Suppressor macrophage (primary cell): Measurements from ENCODE around the gene NPHP3.
"Not testable (repeated sequence)": the region's sequence is repeated elsewhere in the genome, so short reads cannot be mapped to it uniquely, and the experiment has no call there.

Source experiments
- DNase-seq, 4 experiments: peaks; one replicate each; pipeline ENCODE4 v3.0.0-alpha.2; 2020 to 2022
- total RNA-seq, 17 experiments: gene quantifications; one replicate each; lab custom pipeline; 2026; ENCODE audit warnings: mixed read lengths in 6 of 17, inconsistent platforms in 3 of 17; lab: John Stamatoyannopoulos, UW

Gene NPHP3, protein sequence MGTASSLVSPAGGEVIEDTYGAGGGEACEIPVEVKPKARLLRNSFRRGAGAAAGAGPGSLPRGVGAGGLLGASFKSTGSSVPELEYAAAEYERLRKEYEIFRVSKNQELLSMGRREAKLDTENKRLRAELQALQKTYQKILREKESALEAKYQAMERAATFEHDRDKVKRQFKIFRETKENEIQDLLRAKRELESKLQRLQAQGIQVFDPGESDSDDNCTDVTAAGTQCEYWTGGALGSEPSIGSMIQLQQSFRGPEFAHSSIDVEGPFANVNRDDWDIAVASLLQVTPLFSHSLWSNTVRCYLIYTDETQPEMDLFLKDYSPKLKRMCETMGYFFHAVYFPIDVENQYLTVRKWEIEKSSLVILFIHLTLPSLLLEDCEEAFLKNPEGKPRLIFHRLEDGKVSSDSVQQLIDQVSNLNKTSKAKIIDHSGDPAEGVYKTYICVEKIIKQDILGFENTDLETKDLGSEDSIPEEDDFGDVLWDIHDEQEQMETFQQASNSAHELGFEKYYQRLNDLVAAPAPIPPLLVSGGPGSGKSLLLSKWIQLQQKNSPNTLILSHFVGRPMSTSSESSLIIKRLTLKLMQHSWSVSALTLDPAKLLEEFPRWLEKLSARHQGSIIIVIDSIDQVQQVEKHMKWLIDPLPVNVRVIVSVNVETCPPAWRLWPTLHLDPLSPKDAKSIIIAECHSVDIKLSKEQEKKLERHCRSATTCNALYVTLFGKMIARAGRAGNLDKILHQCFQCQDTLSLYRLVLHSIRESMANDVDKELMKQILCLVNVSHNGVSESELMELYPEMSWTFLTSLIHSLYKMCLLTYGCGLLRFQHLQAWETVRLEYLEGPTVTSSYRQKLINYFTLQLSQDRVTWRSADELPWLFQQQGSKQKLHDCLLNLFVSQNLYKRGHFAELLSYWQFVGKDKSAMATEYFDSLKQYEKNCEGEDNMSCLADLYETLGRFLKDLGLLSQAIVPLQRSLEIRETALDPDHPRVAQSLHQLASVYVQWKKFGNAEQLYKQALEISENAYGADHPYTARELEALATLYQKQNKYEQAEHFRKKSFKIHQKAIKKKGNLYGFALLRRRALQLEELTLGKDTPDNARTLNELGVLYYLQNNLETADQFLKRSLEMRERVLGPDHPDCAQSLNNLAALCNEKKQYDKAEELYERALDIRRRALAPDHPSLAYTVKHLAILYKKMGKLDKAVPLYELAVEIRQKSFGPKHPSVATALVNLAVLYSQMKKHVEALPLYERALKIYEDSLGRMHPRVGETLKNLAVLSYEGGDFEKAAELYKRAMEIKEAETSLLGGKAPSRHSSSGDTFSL (N-terminal part only)
- total RNA-seq: 2.0 to 11.5 (median 5.6) reads per million in 17 experiments

DNA sequence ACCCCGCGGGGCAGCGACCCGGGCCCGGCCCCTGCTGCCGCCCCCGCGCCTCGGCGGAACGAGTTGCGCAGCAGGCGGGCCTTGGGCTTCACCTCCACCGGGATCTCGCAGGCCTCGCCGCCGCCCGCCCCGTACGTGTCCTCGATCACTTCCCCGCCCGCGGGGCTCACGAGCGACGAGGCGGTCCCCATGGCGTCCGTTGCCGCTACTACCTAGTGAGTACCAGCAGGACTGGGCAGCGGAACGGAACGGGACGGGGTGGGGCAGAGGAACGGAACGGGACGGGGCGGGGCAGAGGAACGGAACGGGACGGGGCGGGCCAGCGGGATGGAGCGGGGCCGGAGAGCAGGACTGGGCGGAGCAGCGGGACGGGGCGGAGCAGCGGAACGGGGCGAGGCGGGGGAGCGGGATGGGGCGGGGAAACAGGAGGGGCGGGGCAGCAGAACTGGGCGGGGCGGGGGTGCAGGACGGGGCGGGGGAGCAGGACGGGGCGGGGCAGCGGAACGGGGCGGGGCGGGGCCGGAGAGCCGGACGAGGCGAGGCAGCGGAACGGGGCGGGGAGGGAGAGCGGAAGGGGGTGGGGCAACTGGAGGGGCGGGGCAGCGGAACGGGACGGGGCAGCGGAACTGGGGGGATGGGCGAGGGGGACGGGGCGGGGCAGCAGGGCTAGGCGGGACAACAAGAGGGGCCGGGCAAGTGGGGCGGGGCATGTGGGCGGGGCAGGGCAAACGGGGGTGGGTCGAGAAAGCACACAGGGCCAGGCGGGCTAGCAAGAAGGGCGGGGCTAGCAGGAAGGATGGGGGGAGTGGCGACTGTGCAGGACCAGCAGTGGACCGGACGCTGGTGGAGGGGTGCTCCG is at the start of gene NPHP3:
TSS of gene NPHP3 (minus strand) at position 245 of the 859 bp plus-strand sequence. CDS start at position 191, 54 bp downstream.
- DNase-seq: peak; percentile 94 to 99 (median 97)

DNA sequence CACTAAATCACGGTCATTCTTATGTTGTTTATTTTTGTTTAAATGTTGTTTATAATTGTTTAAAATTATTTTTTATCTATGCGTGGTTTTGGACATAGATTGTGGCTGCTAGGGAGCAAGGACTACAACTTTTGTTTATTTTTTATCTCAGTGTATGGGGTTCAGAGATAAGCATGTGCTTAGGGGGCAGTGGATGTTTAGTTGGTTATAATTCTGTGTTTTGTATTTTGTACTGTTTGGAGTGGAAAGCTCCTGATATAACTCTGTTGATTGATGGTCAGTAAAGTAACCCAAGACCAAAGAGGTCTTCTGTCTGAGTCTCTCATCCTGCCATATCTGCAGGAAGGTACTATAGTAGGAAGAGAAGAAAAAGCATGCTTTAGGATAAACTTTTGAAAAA is 36.5 kb upstream of the NPHP3 start:
- DNase-seq: no peak

DNA sequence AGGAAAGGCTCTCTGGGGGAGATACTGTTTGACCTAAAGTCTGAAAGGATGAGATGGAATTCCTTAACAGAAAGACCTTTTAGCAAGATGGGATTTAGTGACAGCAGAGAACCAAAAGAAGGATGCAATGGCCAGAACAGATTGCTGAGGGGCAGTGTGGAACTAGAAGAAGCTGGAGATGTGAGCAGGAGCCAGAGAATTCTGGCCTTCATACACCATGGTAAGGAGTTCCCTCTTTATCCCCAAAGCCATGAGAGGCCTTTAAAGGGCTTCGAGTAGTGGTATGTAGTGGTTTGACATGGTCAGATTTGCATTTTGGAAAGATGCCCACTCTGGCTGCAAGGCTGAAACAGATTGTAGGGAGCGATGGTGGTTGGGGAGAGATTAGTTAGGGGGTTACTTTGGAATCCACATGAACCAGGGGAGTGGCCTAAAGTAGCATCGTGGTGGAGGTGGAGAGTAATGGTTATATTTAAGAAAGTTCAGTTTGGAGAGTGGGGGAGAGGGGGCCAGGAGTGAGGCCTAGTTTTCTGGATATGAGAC is 34.0 kb upstream of the NPHP3 start:
- no peak for DNase-seq

DNA sequence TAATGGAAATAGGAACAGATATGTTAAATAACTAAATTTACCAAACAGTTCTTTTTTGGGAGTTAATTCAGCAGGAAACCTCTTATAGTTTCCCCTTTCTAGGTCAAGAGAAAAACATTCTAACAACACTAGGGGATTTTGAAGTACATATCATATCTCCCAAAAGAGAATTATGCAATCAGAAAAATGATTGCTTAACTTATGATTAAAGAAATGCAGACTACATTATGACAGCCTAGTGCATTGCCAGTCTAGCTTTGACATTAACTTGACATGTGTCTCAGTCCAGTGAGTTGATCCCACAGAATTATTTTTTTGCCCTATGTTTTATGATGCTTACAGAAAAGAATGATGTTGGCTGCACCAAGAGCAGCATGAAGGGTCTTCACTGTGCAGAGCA is 31.7 kb upstream of the NPHP3 start:
- peak in 2 of 4 experiments; percentile 18 to 20 for DNase-seq

DNA sequence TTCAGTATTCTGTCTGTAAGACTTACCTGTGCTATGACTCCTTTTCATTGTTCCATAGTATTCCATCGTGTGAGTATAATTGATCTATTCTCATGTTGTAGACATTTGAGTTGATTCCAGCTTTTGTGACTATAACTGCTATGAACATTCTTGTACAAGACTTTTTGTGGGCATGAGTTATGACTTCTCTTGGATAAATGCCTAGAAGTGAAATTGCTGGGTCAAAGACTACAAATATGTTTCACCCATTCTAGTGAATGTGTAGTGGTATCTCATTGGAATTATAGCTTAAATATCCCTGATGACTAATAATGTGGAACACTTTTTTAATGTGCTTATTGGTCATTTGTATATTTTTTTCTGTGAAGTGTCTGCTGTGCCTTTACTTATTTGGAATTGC is 27.6 kb upstream of the NPHP3 start:
- no peak for DNase-seq

DNA sequence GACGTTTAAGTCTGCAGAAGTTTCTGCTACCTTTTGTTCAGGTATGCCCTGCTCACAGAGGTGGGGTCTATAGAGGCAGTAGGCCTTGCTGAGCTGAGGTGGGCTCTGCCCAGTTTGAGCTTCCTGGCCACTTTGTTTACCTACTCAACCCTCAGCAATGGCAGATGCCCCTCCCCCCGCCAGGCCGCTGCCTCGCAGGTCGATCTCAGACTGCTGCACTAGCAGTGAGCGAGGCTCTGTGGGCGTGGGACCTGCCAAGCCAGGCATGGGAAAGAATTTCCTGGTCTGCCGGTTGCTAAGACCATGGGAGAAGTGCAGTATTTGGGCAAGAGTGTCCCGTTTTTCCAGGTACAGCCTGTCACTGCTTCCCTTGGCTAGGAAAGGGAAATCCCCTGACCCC is 24.5 kb upstream of the NPHP3 start:
- not testable (repeated sequence) for DNase-seq

DNA sequence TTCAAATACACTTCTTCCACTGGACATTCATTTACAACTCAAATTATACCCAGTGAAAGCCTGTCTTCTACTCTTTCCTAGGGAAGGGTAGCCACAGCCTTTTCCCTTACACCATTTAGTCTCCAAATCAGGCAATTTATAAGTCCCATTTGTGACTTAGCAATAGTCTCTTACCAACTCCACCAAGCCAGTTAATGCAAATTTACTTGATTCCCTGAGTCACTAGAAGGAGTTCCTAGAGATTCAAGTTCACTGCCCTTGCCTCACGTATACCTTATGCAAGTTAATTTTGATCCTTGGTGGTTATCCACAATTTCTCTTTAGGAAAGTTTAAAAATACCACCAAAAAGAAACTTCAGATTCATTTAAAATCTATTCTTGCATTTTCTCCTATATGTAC is 16.1 kb upstream of the NPHP3 start:
- no peak for DNase-seq

DNA sequence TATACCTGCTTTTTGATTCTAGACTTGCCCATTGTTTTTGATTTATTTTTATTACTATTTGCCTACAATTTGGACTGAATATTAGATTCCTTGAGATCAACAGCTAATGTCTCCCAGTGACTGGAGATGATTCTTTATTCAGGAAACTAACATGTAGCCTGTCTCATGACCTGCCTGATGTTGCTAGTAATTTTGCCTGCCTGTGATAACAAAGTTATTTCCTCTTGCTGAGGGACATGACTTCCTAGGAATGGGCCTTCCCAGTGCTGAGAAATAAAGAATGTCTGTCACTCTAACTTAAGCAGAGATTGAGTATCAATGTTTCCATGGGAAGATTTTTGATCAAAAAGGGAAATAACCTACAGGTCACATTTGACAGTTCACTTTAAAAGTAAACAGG is 13.4 kb upstream of the NPHP3 start:
- DNase-seq: no peak

DNA sequence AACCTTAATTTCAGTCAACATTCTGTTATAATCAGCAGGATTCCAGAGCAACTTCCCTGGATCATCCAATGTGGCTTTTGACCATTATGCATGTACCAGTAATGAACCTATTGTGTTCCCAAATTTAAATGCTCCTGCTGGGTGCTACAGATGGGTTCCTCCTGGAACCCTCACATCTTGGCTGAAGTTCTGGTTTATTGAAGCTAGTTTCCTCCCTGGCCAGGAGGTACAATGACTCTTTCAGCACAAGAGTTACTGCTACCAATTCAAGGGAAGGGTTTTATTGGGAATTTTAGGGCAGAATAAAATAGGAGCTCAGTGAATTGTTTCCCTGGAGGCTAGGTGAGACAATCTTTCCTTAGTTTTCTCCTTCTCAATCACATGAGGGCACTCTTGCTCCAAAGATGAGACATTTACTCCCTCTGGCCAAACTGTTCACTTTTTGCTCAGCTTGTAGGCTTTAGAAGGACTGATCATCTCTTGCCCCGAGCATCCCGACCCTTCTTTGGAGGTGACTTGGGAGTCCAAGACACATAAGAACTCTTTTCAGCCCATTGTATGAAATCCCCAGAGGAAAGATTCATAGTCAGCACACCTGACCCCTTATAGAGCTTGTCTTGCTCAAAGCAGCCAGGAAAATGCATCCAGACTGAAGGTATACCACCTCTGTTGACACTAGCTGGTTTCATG is 8.8 kb upstream of the NPHP3 start:
- DNase-seq: peak; percentile 7 to 39 (median 22)

DNA sequence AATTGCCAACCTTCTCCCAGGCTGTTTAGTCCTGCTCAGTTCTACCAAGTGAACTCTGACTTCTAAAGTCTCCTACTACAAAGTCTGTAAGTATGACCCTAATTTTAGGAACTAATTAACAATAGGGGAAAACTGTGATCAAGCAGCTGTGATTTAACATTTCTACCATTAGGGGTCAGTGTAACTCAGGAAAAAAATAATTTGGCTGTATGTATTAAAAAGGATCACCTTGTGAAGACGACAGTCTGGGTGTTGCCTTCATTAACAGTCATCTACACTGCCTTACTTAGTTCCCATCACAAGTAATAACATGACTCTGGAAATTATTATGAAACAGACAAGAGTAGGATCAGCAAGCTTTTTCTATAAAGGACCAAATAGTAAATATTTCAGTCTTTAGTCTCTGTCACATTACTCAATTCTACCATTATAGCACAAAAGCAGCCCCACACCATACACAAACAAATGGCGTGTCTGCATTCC is 4.2 kb upstream of the NPHP3 start:
- DNase-seq: peak; percentile 18 to 65 (median 50)

DNA sequence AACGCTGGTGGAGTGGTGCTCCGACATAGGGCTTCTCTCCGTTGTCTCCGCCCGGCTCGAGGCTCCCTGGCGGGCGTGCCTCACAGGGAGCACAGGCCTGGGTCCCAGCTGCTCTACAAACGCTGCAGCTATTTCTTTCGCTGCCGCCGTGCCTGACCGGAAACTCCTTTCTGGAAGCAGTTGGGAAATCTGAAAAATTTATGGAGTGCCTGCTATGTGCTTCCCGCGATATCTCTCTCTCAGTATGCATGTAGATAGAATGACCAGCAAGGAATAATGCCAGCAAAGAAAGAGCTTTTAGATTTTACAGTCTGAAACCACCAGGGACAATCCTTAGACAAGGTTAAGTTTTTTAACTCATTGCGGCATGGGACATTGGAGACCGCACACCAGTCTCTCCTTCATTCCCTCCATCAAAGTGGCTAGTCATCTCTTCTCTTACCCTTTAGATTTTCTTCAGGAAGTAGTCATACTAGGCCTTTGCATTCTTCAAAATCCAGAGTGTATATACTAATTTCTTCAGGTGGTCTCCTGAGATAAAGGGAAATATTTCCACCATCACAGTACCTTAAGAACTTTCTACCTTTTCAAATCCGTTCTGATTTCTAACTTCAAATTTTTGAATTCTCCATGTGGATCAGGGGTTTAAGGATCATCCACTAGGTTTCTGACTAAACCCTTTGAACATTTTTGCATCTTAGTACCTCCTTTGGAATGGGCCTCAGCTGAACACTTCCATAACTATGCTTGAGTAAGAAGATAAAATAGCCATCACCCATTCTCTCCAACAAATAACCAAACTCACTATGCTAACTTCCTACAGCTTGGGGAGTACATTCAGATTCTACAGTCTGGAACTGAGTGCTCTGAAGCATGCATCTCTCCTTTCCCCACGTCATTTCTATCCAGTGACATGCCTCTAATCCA is 1.1 kb upstream of the NPHP3 start:
- DNase-seq: no peak

DNA sequence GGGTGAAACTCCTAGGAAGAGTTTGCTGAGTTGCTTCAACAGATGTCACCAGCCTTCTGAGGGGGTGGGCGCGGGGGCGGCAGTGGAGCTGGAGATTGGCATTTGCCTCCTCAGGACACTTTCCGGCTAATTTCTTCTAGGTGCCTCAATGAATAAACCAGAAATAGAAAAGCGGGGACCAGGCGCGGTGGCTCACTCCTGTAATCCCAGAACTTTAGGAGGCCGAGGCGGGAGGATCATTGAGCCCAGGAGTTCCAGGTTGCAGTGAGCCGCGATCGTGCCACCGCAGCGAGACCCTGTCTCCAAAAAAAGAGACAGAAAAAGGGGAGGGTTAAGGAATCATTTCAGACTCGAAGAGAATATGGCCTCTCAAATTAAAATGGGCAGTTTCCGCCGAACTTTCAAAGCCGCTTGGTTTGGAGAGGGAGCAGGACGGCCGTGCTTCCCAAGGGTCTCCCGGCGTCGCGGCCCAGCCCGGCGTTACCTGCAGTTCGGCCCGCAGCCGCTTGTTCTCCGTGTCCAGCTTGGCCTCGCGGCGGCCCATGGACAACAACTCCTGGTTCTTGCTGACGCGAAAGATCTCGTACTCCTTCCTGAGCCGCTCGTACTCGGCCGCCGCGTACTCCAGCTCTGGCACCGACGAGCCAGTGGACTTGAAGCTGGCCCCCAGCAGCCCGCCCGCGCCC is 587 bp downstream of the NPHP3 start:
- peak; percentile 66 to 83 (median 76) for DNase-seq

DNA sequence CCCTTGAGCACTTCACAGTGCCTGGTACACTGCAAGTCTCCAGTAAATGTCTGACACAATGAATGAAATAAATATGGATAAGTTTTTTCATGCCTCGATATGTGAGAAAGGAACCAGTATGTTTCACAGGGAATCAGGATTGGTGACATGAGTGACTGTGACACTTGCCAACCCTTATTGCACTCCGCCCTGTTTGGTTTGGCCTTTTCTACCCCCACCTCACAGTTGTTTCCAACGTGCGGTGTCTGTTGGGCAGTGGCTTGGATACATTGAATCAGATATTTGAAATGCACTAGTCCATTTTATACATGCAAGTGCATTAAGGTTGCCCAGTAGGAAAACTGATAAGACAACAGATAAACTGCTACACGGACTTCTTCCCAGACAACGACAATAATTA is 2.0 kb downstream of the NPHP3 start:
- DNase-seq: no peak

DNA sequence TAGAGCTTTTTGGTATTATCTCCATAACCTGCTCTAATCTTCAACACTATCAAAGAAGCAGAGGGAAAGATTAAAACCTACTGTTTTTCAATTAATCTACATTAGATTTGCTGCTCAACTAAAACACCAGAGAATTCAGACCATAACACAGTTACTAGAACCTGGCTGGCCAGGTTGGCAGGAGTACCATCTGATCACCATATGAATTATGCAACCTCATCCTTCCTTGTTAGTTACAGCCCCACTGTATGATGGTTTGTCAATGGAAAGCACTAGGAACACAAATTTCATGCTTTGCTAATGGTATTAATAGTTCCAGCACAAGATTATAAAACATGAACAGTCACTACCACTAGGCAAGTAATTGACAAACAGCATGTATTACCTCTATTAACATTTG is 5.8 kb downstream of the NPHP3 start:
- DNase-seq: no peak

DNA sequence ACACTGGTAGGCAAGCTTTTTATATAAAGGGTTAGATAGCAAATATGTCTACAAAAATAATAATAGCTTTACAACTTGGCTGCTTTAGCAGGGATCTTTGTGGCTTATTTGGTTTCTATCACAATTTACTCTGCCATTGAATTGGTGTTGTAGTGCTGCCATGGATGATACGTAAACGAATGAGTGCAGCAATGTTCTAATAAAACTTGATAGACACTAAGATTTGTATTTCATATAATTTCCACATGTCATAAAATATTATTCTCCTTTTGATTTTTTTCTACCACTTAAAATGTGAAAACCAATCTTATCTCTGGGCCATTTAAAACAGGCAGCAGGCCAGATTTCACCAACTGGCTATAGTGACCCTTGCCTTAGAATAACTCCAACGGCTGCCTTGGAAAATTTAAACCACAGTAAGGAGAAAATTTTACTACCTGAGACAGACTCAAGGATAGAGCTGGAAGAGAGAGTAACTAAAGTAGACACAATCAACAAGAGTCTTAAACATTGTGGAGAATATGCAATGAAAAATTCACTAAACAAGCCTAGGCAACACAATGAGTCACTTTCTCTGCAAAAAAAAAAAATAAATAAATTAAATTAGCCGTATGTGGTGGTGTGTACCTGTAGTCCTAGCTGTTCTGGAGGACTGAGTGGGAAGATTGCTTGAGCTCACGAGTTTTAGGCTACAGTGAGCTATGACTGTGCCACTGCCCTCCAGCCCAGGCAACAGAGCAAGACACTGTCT is 8.1 kb downstream of the NPHP3 start:
- no peak for DNase-seq

DNA sequence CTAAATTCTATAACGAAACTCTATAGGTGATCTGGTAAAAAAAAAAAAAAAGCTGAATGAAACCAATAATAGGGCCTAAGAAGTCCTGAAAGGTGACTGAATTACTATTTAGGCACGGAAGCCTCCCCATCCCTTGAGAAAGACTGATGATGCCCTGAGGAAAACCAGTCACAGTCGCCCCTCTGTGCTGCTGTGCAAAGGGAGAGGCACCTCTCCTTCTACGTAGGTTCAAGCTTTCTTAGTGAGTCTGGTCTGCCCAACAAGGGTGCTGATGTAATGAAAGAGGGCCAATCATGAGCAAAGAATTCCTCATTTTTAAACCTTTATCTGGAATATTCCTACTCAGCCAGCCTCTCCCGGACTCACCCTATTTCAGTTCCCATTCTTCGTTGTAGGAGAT is 11.9 kb downstream of the NPHP3 start:
- DNase-seq: no peak

DNA sequence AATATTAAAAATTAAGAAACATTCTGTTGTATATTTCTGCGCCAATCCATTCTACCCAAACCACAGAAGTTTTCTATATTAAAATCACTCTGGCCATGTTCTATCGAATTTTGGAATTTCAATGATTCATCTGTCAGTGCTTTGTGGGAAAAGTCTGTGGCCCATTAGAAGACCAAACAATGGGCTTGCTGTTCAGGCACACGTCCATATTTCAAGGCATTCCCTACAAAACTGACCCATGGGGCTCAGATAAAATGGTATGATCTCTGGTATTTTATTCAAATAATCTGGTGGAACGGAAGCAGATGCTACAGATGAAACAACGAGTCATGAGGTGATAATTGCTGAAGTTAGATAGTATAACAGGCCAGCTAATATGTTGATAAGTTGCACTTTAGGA is 12.4 kb downstream of the NPHP3 start:
- DNase-seq: no peak

DNA sequence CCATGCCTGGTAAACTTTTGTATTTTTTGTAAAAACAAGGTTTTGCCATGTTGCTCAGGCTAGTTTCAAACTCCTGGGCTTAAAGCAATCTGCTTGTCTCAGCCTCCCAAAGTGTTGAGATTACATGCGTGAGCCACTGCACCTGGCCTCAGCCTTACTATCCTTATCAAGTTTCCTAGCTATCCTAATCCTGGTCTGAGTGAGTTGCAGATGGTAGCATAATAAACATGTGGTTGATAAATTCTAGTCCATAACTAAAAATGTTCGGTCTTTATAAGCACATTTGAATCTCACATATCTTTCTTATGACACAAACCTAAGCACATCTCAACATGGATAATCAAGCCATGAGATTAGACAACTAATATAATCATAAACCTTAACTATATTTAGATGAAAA is 18.5 kb downstream of the NPHP3 start:
- no peak for DNase-seq
